DMS114 treated with DMSO at 0.1 percent for 48 hours (cell line): ENCODE data around the gene PRXL2A.

Source experiments
- DNase-seq: peaks from one replicate; lab custom pipeline; 2025; ENCODE audit not compliant: unreplicated experiment; lab: John Stamatoyannopoulos, UW

Gene PRXL2A

DNA sequence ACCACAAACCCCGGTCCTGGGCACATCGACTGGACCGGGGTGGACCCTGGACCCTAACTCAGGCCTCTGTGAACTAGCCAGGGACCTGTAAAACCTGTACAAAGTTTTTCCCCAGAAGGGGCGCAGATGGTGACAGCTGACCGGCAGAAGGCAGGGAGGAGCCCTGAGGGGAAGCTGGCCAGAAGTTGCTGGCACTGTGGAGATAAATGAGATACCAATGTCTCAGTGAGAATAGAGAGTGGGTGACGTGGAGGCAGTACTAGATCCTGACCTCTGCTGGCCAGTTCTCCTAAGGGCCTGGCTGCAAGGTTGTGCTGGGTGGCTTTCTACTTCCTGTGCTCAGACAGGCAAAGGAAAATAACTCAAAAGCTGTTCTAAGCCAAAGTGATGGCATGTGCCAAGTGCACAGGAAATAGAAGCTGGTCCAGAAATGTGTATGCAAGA, 35.2 kb downstream of the PRXL2A start:
- DNase-seq = no peak

DNA sequence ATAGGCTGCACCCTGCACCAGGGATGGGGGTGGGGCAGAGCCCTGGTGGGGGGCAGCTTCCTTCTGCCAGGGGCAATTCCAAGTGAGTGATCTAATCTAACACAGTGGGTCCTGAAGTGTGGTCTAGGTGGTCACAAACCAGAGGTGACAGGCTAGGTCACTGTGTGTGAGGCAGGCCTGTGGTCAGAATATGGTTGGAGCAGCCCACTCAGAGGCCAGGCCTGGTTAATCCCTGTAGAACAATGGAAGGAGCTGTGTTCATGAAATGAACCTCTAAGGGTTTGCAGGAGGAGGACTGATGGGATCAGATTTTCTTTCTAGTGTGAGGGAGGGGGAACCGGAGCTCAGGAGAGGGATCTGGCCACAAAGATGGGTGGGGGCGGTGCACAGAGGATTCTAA, 35.8 kb downstream of the PRXL2A start:
- no peak for DNase-seq

DNA sequence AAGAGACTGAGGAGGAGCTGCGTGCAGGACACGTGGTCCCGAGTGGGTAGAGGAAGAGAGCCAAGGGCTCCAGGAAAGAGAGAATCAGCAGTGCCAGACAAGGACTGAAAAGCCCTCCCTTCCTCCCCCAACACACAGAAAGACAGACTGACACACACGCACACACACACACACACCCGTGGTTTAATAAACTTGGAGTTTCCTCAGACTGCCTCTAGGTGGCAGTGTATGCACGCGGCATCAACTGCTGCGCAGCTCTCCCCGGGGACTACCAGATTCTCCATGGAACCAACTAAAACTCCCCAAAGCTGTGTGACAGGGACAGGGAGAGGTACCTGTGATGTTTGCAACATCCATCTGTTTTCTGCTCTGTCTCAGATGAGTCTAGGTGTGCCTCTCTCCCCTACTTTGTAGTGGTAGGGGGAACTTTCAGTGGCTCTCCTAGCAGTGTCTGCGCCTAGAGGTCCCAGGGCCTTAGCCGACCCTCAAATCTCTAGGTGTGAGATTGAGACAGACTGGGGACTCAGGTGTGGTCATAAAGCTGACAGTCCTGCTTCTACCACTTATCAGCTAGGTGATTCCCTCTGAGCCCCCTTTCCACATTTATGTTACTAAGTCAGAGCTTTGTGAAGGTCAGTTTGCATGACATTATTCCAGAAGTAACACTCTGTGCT, 36.4 kb downstream of the PRXL2A start:
- peak; percentile 65 for DNase-seq

DNA sequence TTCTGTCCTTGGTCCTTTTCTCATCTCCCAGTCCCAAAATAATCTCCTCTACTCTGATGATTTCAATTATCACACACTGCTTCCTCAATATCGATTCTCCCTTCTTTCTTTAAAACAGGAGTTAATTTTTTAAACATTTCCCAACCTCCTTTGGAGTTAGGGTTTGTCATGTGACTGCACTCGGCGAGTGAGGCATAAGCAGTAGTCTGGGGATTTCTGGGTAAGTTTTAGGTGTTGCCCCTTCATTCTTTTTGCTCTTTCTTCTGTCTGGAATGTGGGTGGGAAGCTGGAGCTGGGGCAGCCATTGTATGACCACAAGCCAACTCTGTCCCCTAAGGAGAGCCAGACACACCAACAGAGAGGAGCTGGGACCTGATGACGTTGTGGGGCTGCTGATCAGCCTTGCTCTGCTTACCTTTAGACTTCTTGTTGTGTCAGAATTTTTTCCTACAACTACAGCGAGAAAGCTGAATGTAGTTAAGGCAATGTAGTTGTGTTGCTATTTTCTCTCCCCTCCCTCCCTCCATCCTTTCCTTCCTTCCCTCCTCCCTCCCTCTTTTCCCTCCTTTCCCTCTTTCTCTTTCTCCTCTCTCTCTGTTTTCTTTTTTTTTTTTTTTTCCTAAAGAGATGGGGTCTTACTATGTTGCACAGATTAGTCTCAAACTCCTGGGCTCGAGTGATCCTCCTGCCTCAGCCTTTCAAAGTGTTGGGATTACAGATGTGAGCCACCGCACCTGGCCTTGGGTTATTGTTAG, 39.3 kb downstream of the PRXL2A start:
- DNase-seq = no peak

DNA sequence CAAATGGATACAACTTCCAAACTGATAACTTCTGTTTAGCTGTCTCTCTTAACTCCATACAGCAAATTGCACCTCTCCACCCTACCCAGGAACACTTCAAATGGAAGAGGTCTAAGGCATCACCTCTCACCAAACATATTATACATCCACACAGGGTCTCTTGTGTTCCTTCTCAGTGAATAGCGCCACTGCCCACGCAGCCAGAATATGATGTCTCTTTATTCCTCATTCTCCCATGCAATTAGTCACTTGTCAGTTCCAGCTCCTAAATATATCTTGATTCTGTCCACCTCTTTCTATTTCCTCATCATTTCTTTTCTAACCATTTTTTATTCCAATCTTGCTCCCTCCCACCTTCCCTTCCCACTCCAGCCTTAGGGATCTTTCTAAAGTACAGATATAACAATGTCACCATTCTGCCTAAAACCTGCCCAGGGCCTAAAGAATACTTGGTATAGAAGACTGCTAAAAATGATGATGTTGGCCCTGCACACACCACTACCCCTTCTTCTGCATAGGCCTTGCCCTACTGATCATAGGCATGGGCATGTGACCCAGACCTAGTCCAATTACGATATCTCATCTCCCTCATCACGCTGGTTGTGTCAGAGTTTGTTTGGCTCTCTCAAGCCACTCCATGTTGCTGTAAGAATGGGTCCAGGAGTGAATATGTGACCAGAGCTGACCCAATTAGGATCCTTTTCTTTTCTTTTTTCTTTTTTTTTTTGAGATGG, 40.0 kb downstream of the PRXL2A start:
- no peak for DNase-seq

DNA sequence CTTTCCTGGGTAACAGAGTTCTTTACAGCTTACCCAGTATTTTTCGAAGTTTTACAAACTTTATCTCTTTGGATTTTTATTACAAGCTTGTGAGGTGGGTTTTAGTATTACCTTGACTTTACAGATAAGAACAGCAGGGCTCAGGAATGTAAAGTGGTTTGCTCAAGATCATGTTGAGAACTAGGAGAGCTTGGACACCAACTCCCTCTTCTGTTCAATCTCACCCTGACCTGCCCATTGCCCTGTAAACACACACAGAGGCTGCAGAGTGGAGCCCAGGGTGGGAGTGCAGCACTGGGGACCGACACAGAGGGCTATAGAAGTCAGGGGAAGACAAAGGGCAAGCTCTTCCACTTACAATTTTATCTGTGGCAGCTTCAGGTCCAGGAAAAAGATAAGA, 41.2 kb downstream of the PRXL2A start:
- no peak for DNase-seq

DNA sequence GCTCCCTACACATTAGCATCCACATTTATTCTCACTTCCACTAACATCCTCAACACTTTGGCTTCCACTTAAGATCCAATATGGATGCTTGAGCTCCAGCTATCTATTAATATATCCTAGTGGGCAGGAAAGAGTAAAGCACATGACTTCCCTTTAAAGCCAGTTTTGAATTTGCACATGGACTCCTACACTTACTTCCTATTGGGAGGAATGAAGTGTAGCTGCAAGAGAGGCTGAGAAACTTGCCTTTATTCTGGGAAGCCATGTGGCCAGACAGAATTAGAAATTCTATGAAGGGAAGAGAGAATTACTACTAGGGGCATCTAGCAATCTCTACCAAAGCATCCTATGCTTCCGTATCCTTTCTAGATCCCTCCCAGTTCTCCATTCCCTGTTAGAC, 42.8 kb downstream of the PRXL2A start:
- DNase-seq = no peak

DNA sequence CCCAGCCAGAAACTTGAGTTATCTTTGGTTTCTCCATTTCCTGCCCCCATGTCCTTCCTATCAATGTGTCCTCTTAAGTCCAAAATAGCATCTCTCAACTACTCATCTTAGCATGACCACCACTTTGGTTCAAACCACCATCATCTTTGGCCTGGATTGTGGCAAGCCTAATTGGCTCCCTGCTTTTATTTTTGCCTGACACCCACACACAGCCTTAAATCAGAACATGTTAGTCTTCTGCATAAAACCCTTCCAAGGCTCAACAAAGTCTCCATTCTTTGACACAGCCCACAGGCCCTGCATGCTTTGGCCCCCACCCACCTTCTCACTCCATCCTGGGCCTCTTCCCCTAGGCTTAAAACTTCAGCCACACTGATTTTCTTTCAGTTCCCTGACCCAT, 43.7 kb downstream of the PRXL2A start:
- no peak for DNase-seq

DNA sequence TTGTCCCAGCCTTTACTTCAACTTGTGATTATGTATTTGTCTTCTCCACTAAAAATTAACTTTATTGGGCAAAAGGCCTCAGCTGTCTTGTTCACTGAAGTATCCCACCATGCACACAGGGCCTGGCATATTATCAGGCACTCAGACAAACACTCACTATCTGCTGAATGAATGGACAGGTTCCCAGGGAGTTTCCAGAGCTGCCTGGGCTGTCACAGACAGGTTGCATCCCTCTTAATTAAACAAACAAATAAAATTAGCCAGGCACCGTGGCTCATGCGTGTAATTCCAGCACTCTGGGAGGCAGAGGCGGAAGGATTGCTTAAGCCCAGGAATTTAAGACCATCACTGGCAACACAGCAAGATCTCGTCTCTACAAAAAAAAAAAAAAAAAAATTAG, 44.3 kb downstream of the PRXL2A start:
- no peak for DNase-seq

DNA sequence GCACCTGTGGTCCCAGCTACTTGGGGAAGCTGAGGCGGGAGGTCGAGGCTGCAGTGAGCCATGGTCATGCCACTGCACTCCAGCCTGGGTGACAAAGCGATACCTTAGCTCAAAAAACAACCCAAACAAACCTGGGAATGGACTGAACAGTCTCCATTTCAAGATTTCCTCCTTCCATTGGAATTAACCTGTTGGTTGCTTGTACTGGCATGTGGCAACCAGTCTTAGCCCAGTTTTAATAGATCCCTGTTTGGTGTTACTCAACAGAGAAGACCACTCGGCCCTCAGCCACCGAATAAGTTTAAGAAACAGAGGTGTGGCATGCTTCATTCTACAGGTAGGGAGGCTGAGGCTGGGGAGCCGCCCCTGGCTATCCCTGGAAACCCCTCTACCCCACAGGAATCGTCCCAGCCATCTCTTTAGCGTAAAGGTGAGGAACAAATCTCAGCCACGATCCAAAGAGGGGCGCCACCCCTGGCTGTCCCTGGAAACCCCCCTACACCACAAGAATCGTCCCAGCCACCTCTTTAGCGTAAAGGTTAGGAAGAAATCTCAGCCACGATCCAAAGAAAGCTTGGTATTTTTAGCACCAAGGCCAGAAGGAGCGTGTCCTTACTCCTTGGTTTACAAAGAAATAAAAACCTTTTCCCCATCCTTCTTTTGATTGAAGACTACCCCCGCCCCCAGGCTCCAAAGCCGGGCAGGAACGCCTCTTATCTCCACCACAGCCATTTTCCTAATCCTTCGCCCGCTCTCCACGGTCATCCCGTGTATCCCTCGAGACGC, 44.9 kb downstream of the PRXL2A start:
- DNase-seq = peak; percentile 49

DNA sequence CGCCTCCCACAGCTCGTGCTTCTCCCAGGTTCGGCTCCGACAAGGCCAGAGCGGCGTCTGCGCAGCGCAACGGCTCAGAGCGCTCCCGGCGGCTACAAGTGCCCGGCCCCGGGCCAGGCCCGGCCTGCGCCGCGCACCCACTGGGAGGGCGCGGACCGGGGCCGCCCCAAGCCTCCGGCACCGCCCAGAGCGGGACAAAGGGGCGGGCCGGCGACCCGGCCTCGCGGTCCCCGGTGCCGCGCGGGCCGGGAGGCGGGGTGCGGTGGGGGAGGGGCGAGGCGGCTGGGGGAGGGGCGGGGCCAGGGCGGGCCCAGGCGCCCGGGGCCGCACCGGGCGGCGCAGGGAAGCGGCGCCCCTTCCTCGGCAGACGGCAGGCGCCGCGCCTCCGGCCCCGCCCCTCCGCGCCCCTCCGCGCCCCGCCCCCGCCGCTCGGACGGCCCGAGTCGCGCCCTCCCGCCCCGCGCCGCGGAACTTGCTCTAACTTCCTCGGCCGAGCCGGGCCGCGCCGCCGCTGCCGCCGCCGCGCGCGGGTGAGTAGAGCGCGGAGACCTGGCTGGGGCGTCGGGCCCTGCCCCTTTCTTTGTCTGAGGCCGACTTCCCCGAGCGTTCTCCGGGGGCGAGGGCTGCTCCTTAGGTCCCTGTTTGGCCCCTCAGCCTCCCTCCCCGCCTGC, 45.6 kb downstream of the PRXL2A start, which contains the start of gene TSPAN14:
TSPAN14 (plus strand) TSS at position 469 of the 671 bp plus-strand sequence. CDS start 34,924 bp downstream, outside the sequence.
- peak; percentile 36 for DNase-seq

DNA sequence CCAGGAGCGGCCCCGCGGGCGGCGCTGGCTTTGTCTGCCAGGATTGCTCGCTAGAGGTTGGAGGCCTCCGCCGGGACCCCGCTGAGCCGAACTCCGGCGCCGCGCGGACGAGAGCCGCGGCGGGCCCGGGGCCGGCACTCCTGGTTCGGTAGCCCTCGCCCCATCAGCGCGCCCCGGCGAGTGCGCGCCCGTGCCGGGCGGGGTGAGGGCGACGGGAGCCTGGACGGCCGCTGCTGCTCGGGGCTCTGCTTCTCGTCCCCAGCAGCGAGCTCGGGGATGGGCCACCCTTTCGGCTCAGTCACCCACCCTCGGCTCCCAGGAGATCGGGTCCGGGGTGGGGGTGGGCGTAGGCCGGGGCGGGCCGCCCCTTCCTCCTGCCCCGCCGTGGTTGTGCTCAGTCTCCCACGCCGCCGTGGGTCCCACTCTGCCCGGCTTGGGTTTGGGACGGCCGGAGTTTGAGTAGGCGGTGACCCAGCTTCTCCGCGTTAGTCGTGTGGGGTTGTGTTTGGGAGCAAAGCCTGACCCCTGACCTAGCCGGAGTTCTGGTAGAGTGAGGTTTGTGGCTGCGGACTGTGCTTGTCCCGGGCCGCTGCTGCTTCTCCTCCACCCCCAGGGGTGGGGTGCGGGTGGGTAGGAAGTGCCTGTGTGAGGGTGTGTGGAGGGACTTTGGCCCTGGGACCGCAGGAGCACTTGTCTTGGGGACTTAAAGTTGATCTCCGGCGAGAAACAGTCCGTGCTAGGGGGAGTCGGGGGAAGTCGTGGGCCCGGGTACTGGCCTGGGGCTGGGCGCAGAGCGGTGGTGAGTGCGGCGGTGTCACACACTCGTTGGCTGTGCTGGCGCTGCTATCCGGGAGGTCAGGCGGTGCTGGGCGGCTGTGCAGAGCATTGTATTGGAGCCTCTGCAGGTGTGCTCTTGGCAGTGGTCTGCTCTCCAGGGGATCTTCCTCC, 46.4 kb downstream of the PRXL2A start:
- DNase-seq = no peak

DNA sequence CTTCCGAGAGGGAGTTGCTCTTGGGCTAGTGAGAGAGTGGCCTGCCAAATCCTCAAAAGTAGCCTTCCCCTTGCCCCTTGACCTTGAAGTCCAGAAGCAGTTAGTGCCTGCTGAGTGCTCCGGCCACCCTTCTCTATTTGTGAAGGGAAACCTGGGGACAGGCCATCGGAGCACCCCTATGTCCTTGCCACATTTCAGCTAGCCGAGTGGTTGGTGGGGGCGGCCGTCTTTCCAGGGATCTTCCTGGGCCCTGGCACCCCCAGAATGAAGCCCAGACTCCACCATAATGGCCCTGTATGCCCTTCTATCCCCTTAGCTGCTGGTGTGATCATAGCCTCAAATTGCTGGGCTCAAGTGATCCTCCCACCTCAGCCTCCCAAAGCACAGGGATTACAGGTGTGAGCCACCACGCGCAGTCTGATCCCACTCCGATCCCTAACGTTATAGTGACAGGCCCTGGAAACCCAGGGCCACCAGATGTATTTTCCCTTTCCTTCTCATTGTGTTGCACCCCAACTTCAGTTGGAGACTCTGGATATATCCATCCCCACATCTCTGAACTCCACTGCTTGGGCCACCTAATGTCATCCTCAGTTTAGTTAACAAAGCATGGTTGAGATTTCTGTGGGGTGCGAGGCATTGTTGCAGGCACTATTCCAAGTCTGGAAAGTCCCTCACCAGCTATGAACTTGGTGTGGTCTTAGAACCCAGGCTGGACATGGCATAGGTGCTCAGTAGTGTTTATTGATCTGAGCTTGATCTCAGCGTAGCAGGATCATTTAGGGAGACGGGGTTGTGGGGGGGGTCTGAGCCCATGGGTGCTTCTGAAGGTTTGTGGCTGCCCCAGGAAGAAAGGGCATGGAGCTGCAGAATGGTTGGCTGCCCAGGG, 47.4 kb downstream of the PRXL2A start:
- no peak for DNase-seq

DNA sequence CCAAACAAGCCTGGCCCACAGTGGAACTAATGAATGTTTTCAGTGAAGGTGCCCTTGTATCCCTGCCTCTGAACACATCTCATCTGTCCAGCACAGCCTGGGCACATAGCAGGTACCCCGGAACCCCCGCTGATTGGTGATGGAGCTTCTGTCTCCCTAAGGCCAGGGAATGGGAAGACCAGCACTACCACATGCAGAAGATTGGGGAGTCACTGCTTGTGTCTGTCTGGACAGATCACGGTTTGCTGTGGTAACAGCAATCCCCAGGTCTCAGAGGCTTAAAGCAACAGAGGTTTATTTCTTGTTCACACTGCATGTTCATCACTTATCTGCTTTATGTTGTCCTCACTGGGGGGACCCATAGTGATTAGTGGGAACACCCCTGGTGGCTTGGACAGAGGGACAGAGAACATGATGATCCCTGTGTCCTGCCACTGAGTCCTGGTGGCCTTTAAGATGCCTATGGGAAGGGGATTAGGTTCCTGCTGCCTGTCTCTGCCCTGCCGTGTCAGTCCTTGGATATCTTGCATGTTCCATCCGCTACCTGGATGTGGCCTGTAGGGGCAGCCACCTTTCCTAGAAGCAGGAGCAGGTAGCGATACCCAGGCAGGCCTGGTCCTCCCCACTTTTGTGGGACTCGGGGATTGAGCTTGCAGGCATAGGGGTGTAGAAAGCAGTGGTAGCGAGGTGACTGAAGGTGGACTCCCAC, 49.4 kb downstream of the PRXL2A start:
- no peak for DNase-seq

DNA sequence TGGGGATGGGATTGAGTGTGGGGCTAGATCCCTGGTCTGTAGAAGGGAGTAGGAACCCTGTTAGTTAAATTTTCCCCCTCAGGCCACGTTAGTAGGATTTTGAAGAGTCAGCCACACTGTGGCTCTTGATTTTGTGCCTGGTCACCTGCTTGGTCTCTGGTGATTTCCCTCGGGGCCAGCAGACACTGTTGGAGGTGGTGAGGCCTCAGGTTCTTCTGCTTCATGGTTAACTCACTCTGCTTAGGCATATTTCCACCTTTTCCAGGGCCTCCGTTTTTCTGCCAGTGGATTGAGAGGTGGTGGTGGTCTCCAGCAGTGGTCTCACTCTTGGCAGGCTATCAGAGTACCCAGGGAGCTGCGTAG, 49.9 kb downstream of the PRXL2A start:
- DNase-seq = no peak

DNA sequence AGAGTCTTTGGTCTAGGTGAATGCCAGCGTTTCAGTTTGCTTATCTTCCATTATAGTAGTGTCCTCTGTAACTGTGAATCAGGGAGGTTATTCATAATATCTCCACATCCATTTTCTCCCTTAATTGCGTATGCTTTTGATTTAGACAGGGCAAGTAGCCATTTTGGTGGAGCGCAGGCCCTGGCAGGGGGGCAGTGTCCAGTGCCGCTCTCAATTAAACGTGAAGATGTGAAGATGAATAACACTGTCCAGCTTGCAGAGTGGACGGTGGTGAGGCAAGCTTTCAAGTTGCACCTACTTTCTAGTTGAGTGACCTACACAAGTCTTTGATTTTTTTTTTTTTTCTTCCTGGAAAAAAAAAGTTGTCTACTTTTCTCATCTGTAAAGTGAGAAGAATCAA, 50.3 kb downstream of the PRXL2A start:
- no peak for DNase-seq

DNA sequence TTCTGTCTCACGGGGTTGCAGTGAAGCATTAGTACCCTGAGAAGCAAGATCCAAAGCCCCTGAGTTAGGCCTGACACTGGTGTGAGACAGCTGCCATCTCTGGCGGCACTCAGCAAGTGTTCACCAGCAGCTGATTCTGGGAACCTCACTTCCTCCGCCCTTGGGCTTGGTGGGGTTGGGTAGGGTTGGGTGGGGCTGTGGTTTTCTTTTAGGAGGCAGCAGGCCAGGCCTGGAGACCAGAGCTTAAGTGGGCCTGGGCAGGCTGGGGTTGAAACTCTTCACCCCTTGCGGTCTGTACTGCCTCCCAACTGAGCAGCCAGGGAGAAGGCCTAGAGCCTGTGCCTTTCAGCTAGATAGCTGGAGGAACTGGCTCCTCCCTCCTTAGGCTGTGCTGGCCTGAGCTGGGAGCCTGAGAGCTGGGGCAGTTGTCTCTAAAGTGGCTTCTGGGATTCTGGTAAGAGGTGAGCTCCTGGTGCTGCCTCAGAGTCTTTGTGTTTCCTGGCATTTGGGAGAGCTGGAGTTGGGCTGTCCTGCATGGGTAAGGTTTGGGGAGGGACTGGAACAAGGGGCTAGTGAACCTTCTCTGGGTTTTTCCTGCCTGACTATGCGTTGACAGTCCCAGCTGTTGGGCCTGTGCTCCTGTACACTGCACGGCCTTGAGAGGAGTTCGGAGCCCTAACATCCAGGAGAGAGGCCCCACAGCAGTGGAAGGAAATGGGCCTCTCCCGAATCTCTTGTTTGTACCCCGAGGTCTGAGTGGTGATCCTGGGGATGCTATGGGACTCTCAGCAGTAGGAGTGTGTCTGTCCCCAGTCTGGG, 50.9 kb downstream of the PRXL2A start:
- no peak for DNase-seq
